ENCODE measurements around the gene WDR86.

The WDR86 gene

DNA sequence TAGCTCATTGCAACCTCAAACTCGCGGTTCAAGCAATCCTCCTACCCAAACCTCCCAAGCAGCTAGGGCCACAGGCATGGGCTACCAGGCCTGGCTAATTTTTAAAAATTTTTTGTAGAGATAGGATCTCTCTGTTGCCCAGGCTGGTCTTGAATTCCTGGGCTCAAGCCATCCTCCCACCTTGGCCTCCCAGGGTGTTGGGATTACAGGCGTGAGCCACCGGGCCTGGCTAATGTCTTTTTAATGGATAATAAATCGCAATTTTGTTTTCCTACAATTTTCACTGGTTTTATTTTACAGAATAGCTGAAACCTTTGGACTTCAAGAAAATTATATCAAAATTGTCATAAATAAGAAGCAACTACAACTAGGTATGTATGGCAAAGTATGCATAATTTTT lies 57.3 kb downstream of the WDR86 start:
- TF ChIP-seq, protein P1, sequence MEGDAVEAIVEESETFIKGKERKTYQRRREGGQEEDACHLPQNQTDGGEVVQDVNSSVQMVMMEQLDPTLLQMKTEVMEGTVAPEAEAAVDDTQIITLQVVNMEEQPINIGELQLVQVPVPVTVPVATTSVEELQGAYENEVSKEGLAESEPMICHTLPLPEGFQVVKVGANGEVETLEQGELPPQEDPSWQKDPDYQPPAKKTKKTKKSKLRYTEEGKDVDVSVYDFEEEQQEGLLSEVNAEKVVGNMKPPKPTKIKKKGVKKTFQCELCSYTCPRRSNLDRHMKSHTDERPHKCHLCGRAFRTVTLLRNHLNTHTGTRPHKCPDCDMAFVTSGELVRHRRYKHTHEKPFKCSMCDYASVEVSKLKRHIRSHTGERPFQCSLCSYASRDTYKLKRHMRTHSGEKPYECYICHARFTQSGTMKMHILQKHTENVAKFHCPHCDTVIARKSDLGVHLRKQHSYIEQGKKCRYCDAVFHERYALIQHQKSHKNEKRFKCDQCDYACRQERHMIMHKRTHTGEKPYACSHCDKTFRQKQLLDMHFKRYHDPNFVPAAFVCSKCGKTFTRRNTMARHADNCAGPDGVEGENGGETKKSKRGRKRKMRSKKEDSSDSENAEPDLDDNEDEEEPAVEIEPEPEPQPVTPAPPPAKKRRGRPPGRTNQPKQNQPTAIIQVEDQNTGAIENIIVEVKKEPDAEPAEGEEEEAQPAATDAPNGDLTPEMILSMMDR (IDR thresholded peaks at IDR 0.05; ENCODE audit: low read depth, low read length): no peak
- H3K4me1 ChIP-seq: peaks cover 7% of the 10 kb centered on the region
- no peaks in the 10 kb centered on the region for H3K27me3 ChIP-seq
- no peaks in the 10 kb centered on the region for H3K9me3 ChIP-seq
- no peak for DNase-seq
- peaks cover 44% of the 10 kb centered on the region for H3K36me3 ChIP-seq
- H3K4me3 ChIP-seq (ENCODE audit: low read depth, low read length): no peak overlapping the region

DNA sequence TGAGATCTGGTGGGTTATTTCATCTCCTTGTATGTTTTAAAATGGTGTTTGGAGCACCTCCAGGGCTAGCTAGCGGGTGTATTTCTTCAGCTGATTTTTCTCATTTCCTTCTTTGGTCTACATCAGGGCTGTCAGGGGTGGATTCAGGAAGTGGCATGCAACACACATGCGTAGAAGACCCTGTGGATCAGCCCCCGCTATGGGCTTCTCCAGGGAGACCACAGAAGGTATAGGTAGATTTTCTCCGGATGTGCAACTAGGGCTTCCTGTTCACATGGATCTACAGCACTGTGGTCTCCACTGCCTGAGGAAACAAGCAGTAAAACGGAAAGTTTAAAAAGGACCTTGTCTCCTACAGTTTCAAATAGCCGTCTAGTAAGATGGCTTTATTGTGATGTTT lies 57.9 kb downstream of the WDR86 start:
- H3K27me3 ChIP-seq: no peaks in the 10 kb centered on the region
- H3K4me1 ChIP-seq: peaks cover 7% of the 10 kb centered on the region
- no peak overlapping the region for H3K4me3 ChIP-seq (ENCODE audit: low read depth, low read length)
- no peaks in the 10 kb centered on the region for H3K9me3 ChIP-seq
- no peak for DNase-seq
- TF ChIP-seq, protein P1 (IDR thresholded peaks at IDR 0.05; ENCODE audit: low read depth, low read length): no peak
- H3K36me3 ChIP-seq: peaks cover 39% of the 10 kb centered on the region

DNA sequence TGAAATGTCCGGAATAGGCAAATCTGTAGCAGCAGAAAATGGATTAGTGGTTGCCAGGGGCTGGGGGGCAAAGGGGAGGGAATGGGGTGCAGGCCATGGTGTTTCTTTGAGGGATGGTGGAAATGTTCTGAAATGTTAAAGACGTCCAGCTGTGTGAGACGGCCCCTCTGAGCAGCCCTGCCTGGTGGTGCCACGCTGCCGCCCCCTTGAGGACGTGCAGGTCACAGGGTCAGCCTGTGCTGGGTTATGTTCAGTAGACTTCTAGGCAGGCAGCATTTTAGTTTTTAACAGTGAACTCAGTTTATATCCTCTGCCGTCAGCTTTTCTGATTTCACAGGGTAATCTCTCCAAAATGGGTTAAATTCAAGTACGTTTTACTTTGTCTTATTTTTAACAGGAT lies 58.8 kb downstream of the WDR86 start:
- H3K9me3 ChIP-seq: no peaks in the 10 kb centered on the region
- H3K36me3 ChIP-seq: peaks cover 37% of the 10 kb centered on the region
- peaks cover 16% of the 10 kb centered on the region for H3K4me1 ChIP-seq
- H3K27me3 ChIP-seq: no peaks in the 10 kb centered on the region
- H3K4me3 ChIP-seq (ENCODE audit: low read depth, low read length): no peak overlapping the region
- TF ChIP-seq, protein P1 (IDR thresholded peaks at IDR 0.05; ENCODE audit: low read depth, low read length): peak; percentile 57
- DNase-seq: peak; percentile 62

DNA sequence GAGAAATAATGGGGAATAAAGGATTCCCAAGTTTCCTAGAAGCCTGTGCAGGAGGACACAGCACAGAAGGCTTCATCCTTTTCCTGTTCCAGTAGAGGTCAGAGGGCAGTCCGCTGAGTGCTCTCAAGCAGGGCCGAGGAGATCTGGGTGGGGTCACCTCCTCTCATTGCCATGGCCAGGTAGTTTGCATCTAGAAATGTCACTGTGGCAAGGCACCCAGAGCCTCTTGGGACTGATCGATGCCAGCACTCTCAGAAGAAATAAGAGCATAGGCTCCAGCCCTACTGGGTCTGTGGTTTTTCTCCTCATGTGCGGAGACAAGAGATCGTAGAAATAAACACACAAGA lies 60.4 kb downstream of the WDR86 start:
- peaks cover 33% of the 10 kb centered on the region for H3K36me3 ChIP-seq
- TF ChIP-seq, protein P1 (IDR thresholded peaks at IDR 0.05; ENCODE audit: low read depth, low read length): no peak
- H3K4me3 ChIP-seq (ENCODE audit: low read depth, low read length): no peak overlapping the region
- H3K9me3 ChIP-seq: no peaks in the 10 kb centered on the region
- no peaks in the 10 kb centered on the region for H3K27me3 ChIP-seq
- H3K4me1 ChIP-seq: peaks cover 20% of the 10 kb centered on the region
- DNase-seq: no peak

DNA sequence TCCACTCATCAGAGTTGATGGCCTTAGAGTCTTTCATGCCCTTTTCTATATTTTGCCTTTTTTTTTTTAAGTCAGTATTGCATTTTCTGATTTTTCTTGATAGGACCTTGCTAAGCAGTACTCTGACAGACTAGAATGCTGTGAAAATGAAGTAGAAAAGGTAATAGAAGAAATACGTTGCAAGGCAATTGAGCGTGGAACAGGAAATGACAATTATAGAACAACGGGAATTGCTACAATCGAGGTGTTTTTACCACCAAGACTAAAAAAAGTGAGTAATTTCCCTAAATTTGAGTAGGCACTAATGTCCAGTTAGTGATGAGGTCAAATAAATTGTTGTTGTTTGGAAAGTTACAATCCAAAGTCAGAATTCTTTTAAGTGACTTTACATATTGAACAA lies 60.9 kb downstream of the WDR86 start:
- DNase-seq: no peak
- no peaks in the 10 kb centered on the region for H3K27me3 ChIP-seq
- H3K4me3 ChIP-seq (ENCODE audit: low read depth, low read length): no peak overlapping the region
- TF ChIP-seq, protein P1 (IDR thresholded peaks at IDR 0.05; ENCODE audit: low read depth, low read length): no peak
- H3K4me1 ChIP-seq: peaks cover 20% of the 10 kb centered on the region
- no peaks in the 10 kb centered on the region for H3K9me3 ChIP-seq
- peaks cover 33% of the 10 kb centered on the region for H3K36me3 ChIP-seq

DNA sequence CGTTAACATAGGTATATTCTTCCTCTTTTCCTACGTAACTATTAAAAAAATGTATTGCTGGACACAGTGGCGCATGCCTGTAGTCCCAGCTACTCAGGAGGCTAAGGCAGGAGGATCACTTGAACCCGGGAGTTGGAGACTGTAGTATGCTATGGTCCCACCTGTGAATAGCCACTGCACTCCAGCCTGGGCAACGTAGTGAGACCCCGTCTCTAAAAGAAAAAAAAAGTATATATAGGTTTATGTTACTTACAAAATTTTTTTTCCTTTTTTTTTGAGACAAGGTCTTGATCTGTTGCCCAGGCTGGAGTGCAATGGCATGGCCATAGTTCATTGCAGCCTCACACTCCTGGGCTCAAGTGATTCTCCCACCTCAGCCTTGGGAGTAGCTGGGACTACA lies 62.6 kb downstream of the WDR86 start:
- DNase-seq: no peak
- H3K36me3 ChIP-seq: peaks cover 25% of the 10 kb centered on the region
- H3K4me1 ChIP-seq: peaks cover 20% of the 10 kb centered on the region
- no peaks in the 10 kb centered on the region for H3K9me3 ChIP-seq
- TF ChIP-seq, protein P1 (IDR thresholded peaks at IDR 0.05; ENCODE audit: low read depth, low read length): no peak
- no peak overlapping the region for H3K4me3 ChIP-seq (ENCODE audit: low read depth, low read length)
- H3K27me3 ChIP-seq: no peaks in the 10 kb centered on the region

Measured in BE2C (cell line).